OCI-LY1 (cell line): Measurements from ENCODE around the gene PLCD1.

Source experiments
- H2AFZ ChIP-seq: fragments of 200-600 bp; sonication (generic), shearing (Covaris generic); 2 replicates; pipeline ENCODE4 v1.6.0; 2014; ENCODE audit warnings: antibody characterized with exemption, mild to moderate bottlenecking, low read length
- H3F3A ChIP-seq: fragments of 200-600 bp; sonication (generic), shearing (Covaris generic); 2 replicates; pipeline ENCODE4 v1.6.0; 2014; ENCODE audit warnings: mild to moderate bottlenecking, antibody characterized with exemption, low read length, moderate library complexity; ENCODE audit not compliant: insufficient read depth
- H3K27ac ChIP-seq: fragments of 200-600 bp; sonication (generic); 2 replicates; pipeline ENCODE4 v1.5.1; 2014; ENCODE audit warnings: low read length, mixed run types, mild to moderate bottlenecking, low read depth; ENCODE audit not compliant: poor library complexity, severe bottlenecking
- H3K27me3 ChIP-seq: fragments of 200-600 bp; sonication (generic); 2 replicates; pipeline ENCODE4 v1.6.0; 2014; ENCODE audit warnings: antibody characterized with exemption, mild to moderate bottlenecking, low read length, moderate library complexity; ENCODE audit not compliant: insufficient read depth
- H3K36me3 ChIP-seq: fragments of 200-600 bp; sonication (generic); 2 replicates; pipeline ENCODE4 v1.6.1; 2014; ENCODE audit warnings: mild to moderate bottlenecking, antibody characterized with exemption, low read length, moderate library complexity, mixed read lengths; ENCODE audit not compliant: insufficient read depth
- H3K4me1 ChIP-seq: fragments of 200-600 bp; sonication (generic); 2 replicates; pipeline ENCODE4 v1.5.1; 2014; ENCODE audit warnings: mild to moderate bottlenecking, low read length, moderate library complexity; ENCODE audit not compliant: insufficient read depth, severe bottlenecking
- H3K4me2 ChIP-seq: fragments of 200-600 bp; sonication (generic), shearing (Covaris generic); 2 replicates; pipeline ENCODE4 v1.6.1; 2014; ENCODE audit warnings: low read length
- H3K4me3 ChIP-seq: fragments of 200-600 bp; sonication (generic); 2 replicates; pipeline ENCODE4 v1.5.1; 2014; ENCODE audit warnings: low read length, low read depth, mild to moderate bottlenecking, mixed read lengths; ENCODE audit not compliant: poor library complexity, severe bottlenecking
- H3K79me2 ChIP-seq: fragments of 200-600 bp; shearing (Covaris generic); 2 replicates; pipeline ENCODE4 v1.6.1; 2016; ENCODE audit warnings: mixed run types, low read length, mixed read lengths; ENCODE audit not compliant: insufficient read depth
- H3K9ac ChIP-seq: fragments of 200-600 bp; sonication (generic), shearing (Covaris generic); 2 replicates; pipeline ENCODE4 v1.6.1; 2014; ENCODE audit warnings: mild to moderate bottlenecking, low read length, mixed read lengths
- H3K9me2 ChIP-seq: fragments of 200-600 bp; sonication (generic), shearing (Covaris generic); 2 replicates; pipeline ENCODE4 v1.6.1; 2014; ENCODE audit warnings: low read depth, mild to moderate bottlenecking, low read length, mixed read lengths
- H3K9me3 ChIP-seq: fragments of 200-600 bp; shearing (Covaris generic); 2 replicates; pipeline ENCODE4 v1.6.1; 2014; ENCODE audit warnings: low read length, mixed read lengths
- H4K20me1 ChIP-seq: fragments of 200-600 bp; sonication (generic), shearing (Covaris generic); 2 replicates; pipeline ENCODE4 v1.6.0; 2016; ENCODE audit warnings: mild to moderate bottlenecking, low read length; ENCODE audit not compliant: insufficient read depth
- EZH2 ChIP-seq: fragments of 200-600 bp; sonication (generic), shearing (Covaris generic); IDR thresholded peaks from 2 replicates; pipeline ENCODE4 v1.8.0; 2017; ENCODE audit warnings: borderline replicate concordance, mixed run types, mild to moderate bottlenecking, antibody characterized with exemption, low read length, moderate library complexity, mixed read lengths
- TF ChIP-seq, protein P1 (sequence below): fragments of 200-600 bp; sonication (generic), shearing (Covaris generic); IDR thresholded peaks from 2 replicates; pipeline ENCODE4 v1.5.1; 2017; ENCODE audit warnings: mild to moderate bottlenecking, antibody characterized with exemption, low read length, moderate library complexity, mixed read lengths

The PLCD1 gene

DNA sequence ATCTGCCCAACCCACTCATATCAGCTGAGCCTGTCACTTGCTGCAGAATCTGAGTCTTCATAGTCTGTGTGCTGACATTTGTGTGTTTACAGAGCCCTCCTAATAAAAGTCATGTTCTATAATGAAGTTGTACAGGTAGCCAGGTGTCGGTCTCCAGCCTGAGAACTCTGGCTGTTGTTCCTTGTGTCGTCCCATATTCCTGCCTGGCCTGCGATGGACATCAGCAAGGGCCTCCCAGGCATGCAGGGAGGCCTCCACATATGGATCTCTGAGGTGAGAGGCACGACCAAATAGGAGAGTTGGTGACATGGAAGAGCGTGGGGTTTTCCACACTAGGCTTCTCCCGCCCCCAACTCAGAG is 36.0 kb downstream of the PLCD1 start:
- H3K9me3 ChIP-seq, result no peaks in the 10 kb centered on the region
- H3K4me2 ChIP-seq, result peak overlapping the region; percentile 92
- H3K4me1 ChIP-seq, result peaks cover 31% of the 10 kb centered on the region
- H3K27ac ChIP-seq, result no peak overlapping the region
- H3F3A ChIP-seq, result no peaks in the 10 kb centered on the region
- H3K79me2 ChIP-seq, result no peaks in the 10 kb centered on the region
- H3K36me3 ChIP-seq, result peaks cover 7% of the 10 kb centered on the region; the same call in 1 of the 2 replicates
- H3K9ac ChIP-seq, result peak overlapping the region; percentile 81; the same call in 1 of the 2 replicates
- 0 out of 2 replicates have a peak overlapping the region, but pooled peaks have one; percentile 3 for H2AFZ ChIP-seq
- no peaks in the 10 kb centered on the region for H3K9me2 ChIP-seq
- TF ChIP-seq, protein P1, sequence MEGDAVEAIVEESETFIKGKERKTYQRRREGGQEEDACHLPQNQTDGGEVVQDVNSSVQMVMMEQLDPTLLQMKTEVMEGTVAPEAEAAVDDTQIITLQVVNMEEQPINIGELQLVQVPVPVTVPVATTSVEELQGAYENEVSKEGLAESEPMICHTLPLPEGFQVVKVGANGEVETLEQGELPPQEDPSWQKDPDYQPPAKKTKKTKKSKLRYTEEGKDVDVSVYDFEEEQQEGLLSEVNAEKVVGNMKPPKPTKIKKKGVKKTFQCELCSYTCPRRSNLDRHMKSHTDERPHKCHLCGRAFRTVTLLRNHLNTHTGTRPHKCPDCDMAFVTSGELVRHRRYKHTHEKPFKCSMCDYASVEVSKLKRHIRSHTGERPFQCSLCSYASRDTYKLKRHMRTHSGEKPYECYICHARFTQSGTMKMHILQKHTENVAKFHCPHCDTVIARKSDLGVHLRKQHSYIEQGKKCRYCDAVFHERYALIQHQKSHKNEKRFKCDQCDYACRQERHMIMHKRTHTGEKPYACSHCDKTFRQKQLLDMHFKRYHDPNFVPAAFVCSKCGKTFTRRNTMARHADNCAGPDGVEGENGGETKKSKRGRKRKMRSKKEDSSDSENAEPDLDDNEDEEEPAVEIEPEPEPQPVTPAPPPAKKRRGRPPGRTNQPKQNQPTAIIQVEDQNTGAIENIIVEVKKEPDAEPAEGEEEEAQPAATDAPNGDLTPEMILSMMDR, result no peak
- no peak for TF ChIP-seq EZH2
- peak overlapping the region; percentile 71 for H3K4me3 ChIP-seq
- H4K20me1 ChIP-seq, result no peaks in the 10 kb centered on the region
- H3K27me3 ChIP-seq, result no peaks in the 10 kb centered on the region

DNA sequence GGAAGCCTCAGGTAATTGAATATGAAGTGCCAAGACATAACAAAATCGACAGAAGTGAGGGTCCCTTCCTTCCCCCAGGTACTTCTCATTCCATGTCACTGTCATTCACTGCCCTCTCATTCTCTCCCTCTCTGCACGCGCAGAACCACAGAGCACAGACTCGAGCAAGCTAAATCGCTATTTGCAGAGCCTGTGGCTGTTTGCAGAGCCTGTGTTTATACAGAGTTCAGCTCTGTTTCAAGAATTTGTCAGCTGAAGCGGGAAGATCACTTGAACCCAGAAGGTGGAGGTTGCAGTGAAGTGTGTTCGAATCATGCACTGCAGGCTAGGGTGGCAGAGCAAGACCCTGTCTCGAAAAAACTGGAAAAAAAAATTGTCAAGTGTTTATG is 36.4 kb downstream of the PLCD1 start:
- Histone ChIP-seq H3K4me2 (no peak overlapping the region), H3K9ac (no peak overlapping the region), H2AFZ (no peak overlapping the region), H3K9me3 (no peaks in the 10 kb centered on the region), H3K4me3 (no peak overlapping the region), H3K4me1 (peaks cover 27% of the 10 kb centered on the region), H3F3A (no peaks in the 10 kb centered on the region), H4K20me1 (no peaks in the 10 kb centered on the region), H3K9me2 (no peaks in the 10 kb centered on the region), H3K36me3 (peaks cover 7% of the 10 kb centered on the region; the same call in 1 of the 2 replicates), H3K27me3 (no peaks in the 10 kb centered on the region), H3K79me2 (no peaks in the 10 kb centered on the region), H3K27ac (no peak overlapping the region)
- TF ChIP-seq, protein P1, result no peak
- TF ChIP-seq EZH2, result no peak

DNA sequence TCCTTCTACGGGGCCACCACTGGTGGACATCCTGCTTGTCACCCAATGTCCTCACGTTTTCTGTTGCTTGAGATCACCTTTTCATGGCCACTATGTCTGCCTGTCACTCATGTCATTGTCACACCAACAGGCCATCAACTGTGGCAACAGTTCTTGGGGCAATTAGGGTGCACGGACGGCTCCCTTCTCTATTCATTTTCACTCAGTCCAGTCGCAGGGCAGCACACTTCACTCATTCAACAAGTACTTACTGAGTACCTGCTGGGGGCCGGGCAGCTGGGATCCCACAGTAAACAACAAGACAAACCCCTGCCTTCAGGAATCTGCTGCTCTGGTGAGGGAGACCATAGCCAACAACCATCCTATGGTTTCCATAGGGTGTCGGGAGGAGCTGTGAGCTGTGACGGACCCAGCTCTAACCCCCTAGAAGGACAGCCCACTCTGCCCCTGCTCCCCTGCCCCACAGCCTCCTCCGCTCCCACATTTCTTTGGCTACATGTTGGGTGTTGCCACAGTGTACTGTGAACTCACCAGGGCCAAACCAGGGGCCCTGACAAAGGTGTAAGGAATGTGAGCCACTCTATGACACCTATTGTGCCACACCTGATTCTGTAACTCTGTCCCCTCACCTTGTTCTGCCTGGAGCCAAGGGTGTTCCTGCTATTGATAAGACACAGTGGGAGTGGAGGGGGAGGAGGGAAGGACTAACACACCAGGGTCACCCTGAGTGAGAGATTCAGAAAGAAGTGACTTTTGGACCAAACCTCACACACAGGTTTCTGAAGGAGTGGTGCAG is 37.0 kb downstream of the PLCD1 start:
- Histone ChIP-seq H3K4me3 (no peak overlapping the region), H3K36me3 (peaks cover 7% of the 10 kb centered on the region; the same call in 1 of the 2 replicates), H3K9me3 (no peaks in the 10 kb centered on the region), H3K9me2 (no peaks in the 10 kb centered on the region), H3K9ac (no peak overlapping the region), H4K20me1 (no peaks in the 10 kb centered on the region), H3K4me1 (peaks cover 23% of the 10 kb centered on the region), H3K4me2 (no peak overlapping the region), H2AFZ (no peak overlapping the region), H3K79me2 (no peaks in the 10 kb centered on the region), H3K27ac (no peak overlapping the region), H3F3A (no peaks in the 10 kb centered on the region), H3K27me3 (no peaks in the 10 kb centered on the region)
- no peak for TF ChIP-seq EZH2
- TF ChIP-seq, protein P1, result no peak
